ENCODE results near the gene TESK2.

DNA sequence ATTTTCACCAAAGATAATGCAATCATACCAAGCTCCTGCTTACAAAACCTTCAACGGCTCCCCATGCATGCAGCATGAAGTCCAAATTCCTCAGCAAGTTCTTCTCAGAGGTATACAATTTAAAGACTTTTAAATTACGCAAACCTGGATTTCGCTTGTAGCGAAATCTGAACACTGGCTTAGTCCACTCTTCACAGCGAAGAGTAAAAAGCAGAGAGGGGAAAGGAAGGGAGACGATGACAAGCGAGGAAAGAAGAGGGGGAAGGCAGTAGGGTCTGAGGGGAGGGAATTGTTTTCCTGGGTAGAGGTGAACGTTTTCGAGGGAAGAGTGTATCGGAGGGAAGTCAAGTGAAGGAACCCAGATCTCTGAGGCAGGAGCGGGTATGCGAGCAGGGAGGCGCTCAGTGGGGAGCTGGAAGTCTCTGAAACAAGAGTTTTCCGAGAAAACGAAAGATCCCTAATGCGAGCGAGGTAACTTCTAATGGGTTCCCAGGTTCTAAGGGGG, 790 bp downstream of the TESK2 start:
- TF ChIP-seq POLR2A (IDR thresholded peaks at IDR 0.05), result no peak
- TF ChIP-seq, protein P1, sequence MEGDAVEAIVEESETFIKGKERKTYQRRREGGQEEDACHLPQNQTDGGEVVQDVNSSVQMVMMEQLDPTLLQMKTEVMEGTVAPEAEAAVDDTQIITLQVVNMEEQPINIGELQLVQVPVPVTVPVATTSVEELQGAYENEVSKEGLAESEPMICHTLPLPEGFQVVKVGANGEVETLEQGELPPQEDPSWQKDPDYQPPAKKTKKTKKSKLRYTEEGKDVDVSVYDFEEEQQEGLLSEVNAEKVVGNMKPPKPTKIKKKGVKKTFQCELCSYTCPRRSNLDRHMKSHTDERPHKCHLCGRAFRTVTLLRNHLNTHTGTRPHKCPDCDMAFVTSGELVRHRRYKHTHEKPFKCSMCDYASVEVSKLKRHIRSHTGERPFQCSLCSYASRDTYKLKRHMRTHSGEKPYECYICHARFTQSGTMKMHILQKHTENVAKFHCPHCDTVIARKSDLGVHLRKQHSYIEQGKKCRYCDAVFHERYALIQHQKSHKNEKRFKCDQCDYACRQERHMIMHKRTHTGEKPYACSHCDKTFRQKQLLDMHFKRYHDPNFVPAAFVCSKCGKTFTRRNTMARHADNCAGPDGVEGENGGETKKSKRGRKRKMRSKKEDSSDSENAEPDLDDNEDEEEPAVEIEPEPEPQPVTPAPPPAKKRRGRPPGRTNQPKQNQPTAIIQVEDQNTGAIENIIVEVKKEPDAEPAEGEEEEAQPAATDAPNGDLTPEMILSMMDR (IDR thresholded peaks at IDR 0.05), result no peak

Data from Peyer's patch (tissue), 4 donors.